ENCODE results near the gene SLC9A3.

Gene SLC9A3

GRCh38 chr5:463952-464351, 60.3 kb downstream of the SLC9A3 start:
- DNase-seq (ENCODE audit: low read depth, low spot score) = no peak

- DNase-seq (ENCODE audit: low read depth, low spot score) = no peak
Observed at GRCh38 chr5:463301-463700, 60.9 kb downstream of the SLC9A3 start.

GRCh38 chr5:462051-462481, 62.2 kb downstream of the SLC9A3 start:
- no peak for DNase-seq (ENCODE audit: low read depth, low spot score)

DNA sequence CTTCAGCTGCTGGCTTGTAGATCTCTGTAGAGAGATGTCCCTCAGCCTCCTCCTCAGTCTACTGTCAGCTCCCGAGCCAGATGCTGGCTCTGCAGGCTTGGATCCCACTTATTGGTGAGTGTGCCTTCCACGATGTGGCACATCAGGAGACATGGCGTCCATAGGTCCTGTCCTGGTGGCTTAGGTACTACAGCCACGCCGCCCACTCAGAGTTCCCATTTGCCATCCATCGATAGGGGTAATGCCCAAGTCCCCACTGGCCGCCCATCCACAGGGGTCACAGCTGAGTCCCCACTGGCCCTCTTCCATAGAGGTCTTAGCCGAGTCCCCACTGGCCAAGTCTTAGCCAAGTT, 64.0 kb downstream of the SLC9A3 start:
- DNase-seq (ENCODE audit: low read depth, low spot score) = no peak

GRCh38 chr5:459562-460272, 64.5 kb downstream of the SLC9A3 start:
- DNase-seq (ENCODE audit: low read depth, low spot score) = no peak

GRCh38 chr5:458547-459353, 65.5 kb downstream of the SLC9A3 start:
- DNase-seq (ENCODE audit: low read depth, low spot score) = peak; percentile 86

GRCh38 chr5:457195-457961, 66.9 kb downstream of the SLC9A3 start:
- DNase-seq (ENCODE audit: low read depth, low spot score) = no peak

- peak; percentile 44 for DNase-seq (ENCODE audit: low read depth, low spot score)
Observed at GRCh38 chr5:456351-457194, 67.7 kb downstream of the SLC9A3 start.

DNA sequence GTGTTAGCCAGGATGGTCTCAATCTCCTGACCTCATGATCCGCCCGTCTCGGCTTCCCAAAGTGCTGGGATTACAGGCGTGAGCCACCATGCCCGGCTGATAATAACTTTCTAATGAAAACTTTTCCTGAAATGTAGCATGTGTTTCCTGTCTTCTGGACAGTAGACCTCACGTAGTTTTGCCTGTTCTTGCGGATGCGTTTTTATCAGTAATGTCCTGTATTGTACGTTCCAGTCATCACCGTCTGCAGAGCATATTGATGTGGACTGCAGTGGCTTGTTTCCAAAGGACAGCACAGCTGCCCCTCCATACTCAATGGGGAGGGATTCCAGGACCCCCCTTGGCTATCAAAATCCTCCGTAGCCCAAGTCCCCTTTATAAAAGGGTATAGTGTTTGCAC, 68.4 kb downstream of the SLC9A3 start:
- no peak for DNase-seq (ENCODE audit: low read depth, low spot score)

GRCh38 chr5:454936-455335, 69.3 kb downstream of the SLC9A3 start:
- DNase-seq (ENCODE audit: low read depth, low spot score) = no peak

- no peak for DNase-seq (ENCODE audit: low read depth, low spot score)
Observed at GRCh38 chr5:453725-454481, 70.3 kb downstream of the SLC9A3 start.

DNA sequence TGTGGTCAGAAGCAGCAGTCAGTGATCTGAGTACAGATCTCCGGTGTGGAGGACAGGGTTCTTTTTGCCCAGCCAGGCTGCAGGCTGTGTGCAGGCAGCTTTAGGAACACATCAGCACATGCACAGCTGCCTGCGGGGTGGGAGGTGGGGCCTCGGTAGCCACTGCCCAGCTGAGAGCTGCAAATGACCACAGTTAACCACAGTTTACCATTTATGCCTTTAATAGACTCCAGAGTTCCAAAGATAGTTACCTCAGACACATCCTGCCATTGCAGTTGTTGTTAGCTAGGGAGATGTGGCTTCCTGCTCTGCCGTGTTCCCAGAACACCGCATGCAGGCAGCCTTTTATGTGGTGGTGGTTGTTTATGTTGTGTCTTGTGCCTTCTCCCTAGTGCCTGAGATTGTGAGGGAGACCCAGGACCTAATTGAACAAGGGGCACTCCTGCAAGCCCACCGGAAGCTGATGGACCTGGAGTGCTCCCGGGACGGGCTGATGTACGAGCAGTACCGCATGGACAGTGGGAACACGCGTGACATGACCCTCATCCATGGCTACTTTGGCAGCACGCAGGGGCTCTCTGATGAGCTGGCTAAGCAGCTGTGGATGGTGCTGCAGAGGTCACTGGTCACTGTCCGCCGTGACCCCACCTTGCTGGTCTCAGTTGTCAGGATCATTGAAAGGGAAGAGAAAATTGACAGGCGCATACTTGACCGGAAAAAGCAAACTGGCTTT, 71.1 kb downstream of the SLC9A3 start:
- DNase-seq (ENCODE audit: low read depth, low spot score) = no peak

DNA sequence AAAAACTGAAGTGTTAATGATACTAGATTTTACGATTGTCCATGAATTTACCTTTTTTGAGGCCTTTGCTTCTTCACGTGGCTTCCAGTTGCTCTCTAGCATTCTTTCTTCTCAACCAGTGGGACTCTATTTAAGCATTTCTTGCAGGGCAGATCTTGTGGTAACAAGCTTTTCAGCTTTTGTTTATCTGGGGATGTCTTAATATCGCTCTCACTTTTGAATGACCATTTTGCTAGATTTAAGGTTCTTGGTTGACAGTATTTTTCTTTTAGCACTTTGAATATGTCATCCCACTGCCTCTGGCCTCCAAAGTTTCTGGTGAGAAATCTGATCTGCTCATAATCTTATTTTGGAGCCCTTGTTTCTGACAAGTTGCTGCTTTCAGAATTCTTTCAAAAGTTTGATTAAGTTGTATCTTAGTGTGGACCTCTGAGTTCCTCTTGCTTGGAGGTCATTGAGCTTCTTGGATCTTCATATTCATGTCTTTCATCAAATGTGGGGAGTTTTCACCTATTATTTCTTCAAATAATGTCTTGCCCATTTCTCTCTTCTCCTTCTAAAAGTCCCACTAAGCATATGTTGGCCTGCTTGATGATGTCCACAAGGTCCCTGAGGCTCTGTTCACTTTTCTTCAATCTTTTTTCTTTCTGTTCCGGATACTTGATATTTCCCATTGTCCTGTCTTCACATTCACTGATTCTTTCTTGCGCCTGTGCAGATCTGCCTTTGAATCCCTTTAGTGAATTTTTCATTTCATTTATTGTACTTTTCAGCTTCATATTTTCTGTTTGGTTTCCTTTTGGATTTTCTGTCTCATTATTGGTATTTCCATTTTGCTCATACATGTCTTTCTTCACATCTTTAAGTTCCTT, 72.4 kb downstream of the SLC9A3 start:
- DNase-seq (ENCODE audit: low read depth, low spot score) = no peak

- DNase-seq (ENCODE audit: low read depth, low spot score) = no peak
Observed at GRCh38 chr5:449151-449550, 75.1 kb downstream of the SLC9A3 start.

DNA sequence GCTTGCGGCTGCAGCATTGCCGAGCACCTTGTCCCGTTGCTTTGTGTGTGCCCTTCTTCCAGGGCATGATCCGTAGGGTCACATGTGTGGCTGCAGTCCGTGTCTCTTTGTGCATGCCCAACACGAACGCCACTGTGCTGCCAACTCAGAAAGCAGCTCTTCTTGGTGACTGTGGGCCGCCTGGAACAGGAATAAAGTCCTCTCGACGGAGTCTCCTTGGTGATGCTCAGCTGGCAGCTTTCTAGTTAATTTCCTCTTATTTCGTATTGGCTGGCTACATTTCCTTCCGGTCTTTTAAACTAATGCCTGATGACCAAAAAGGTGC, 75.5 kb downstream of the SLC9A3 start:
- DNase-seq (ENCODE audit: low read depth, low spot score) = no peak

GRCh38 chr5:448061-448765, 76.0 kb downstream of the SLC9A3 start:
- DNase-seq (ENCODE audit: low read depth, low spot score) = no peak

- DNase-seq (ENCODE audit: low read depth, low spot score) = no peak
Observed at GRCh38 chr5:447501-447900, 76.7 kb downstream of the SLC9A3 start.

DNA sequence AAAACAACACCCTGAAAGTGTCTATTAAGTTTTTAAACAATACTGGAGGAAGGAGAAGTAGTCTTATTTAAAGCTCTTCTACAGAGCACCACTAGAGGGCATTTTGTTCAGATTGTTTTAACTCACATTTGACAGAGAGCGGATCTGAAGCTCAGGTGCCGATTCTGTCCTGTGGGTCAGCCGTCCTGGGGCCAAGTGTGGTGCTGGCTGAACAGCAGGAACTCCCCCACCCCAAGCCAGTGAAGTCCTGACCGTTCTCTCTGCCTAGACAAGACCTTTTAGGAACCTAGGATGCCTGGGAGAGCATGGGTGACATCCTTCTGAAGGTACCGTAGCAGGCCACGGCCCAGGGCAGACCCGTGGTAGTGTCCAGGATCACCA, 77.4 kb downstream of the SLC9A3 start:
- DNase-seq (ENCODE audit: low read depth, low spot score) = peak; percentile 52

Data from astrocyte of the hippocampus (primary cell).